Middle frontal gyrus (tissue), 1 donor: ENCODE measurements around the gene LARGE2.
"Not testable (repeated sequence)": the region's sequence is repeated elsewhere in the genome, so short reads cannot be mapped to it uniquely, and the experiment has no call there.

Experiments used
- DNase-seq: peaks from one replicate; pipeline ENCODE4 v3.0.0-alpha.2; 2015; ENCODE audit warnings: low spot score; ENCODE audit errors: extremely low spot score

The LARGE2 gene

GRCh38 chr11:45895553-45896259, 26.8 kb upstream of the LARGE2 start:
- no peak for DNase-seq

GRCh38 chr11:45896422-45896984, 26.0 kb upstream of the LARGE2 start:
- no peak for DNase-seq

GRCh38 chr11:45897556-45897955, 24.9 kb upstream of the LARGE2 start:
- DNase-seq, result no peak

GRCh38 chr11:45899086-45899447, 23.4 kb upstream of the LARGE2 start:
- no peak for DNase-seq

DNA sequence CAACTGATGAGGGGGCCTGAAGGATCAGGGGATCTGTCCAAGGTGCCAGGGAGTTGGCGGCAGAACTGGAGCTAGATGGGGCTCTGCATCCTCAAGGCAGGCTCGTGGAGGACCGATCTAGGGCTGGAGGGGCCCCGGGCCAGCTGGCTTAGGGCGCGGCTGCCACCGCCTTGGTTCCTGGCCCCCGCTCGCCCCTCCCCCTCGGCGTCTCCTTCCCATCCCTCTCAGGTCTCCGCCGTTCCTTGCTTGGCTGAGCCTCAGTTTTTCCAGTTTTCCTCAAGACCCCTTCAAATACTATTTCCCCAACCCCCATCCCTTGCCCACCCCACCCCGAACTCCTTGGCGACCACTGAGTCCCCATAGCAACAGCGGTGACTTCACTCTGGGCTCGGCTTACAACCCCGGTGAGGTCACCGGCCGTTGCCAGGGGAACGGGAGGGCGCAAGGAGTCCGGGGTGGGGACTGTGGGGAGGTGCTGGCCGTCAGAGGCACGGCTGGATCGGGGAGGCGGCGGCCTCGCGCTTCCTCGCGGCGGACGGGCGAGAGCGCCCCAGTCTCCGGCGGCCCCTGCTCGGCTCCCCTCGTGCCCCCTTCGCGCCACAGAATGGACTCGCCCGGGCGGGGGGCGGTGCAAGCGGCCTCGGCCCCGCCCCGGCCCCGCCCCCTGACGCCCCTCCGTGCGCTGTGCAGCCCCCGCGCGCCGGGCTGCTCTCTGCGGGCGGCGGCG, 22.8 kb upstream of the LARGE2 start:
- DNase-seq, result peak; percentile 82

- not testable (repeated sequence) for DNase-seq
Observed at GRCh38 chr11:45900175-45900800, 22.2 kb upstream of the LARGE2 start.

DNA sequence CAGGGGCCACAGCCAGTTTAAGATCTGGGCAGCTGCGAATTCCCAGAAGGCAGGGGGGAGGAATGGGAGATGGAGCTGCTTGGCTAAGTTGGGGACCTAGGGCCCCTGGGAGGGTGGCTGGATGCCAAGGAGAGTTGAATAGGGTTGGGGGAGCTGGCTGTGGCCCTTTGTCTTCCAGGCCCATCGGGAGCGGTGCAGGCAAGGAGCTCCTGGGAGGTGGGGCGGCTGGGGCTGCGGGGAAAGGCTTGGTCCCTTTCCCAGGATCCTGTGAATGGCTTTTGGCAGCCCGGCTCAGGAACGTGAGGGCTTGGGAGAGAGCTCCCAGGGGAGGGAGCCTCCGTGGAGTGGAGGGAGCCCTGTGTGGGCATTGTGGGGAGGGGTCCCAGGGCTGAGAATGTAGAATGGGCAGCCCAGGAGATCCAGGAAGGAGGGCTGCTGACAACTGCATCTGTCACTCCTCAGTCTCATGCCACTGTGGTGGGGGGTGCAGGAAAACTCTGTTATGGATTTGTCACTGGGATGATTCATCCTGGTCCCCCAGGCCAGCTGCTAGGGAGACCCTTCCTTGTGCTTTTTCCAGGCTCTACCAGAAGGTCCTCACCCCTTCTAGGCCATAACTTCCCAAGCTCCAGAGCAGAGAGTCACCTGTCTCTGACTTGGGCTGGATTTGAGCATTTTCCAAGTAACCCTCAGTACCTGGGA, 21.4 kb upstream of the LARGE2 start:
- DNase-seq, result no peak

GRCh38 chr11:45901626-45902025, 20.8 kb upstream of the LARGE2 start:
- peak; percentile 55 for DNase-seq

- DNase-seq, result no peak
Observed at GRCh38 chr11:45902452-45903380, 19.7 kb upstream of the LARGE2 start.

GRCh38 chr11:45904309-45904915, 18.0 kb upstream of the LARGE2 start:
- DNase-seq, result no peak

DNA sequence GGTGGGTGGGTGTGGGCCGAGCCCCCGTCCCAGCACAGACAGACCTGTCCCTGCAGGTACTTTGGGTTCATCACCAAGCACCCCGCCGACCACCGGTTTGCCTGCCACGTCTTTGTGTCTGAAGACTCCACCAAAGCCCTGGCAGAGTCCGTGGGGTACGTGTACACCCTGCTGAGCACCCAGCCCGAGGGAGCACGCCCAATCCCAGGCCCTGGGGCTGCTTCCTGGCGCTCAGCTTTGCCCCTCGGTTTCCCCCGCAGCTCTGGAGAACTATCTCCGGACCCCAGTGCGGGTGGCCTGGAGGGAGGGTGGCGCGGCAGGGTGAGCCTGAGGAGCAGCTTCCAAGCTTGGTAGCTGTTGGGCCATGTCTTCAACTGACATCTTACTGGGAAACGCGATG, 17.4 kb upstream of the LARGE2 start:
- DNase-seq, result no peak

DNA sequence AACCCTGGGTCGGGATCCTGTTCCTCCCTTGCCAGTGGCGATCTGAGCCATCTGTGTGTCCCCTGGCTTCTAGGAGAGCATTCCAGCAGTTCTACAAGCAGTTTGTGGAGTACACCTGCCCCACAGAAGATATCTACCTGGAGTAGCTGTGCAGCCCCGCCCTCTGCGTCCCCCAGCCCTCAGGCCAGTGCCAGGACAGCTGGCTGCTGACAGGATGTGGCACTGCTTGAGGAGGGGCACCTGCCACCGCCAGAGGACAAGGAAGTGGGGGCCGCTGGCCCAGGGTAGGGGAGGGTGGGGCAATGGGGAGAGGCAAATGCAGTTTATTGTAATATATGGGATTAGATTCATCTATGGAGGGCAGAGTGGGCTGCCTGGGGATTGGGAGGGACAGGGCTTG, 16.9 kb upstream of the LARGE2 start:
- DNase-seq, result not testable (repeated sequence)

- DNase-seq, result no peak
Observed at GRCh38 chr11:45906096-45906682, 16.3 kb upstream of the LARGE2 start.

DNA sequence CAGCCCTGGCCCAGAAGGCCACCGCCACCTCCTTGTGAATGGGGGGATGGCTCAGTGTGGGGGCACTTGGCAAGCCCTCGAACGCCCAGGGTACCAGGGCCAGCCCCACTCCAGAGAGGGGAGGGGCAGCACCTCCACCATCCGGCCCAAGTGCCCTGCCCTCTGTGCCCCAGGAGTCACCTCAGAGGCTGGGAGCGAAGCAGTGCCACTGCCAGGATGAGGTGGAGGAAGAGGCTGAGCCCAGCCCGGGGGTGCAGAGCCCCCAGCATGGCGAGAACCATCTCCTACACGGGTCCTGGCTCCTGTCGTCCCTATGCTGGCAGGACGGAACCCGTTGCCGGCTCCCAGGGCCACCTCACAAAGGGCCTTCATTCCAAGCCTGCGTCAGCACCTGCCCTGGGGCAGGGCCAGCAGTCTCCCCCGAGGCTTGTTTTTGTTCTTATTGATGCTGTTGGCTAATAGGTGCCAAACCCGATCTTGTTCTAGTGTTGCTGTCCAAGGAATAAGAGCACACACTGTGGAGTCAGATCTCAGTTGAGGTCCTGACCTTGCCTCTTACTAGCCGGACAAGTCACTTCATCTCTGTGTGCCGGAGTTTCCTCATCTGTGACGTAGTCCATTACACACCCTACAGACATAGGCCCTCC, 15.4 kb upstream of the LARGE2 start, which contains the start of gene FREY1:
Gene FREY1, minus strand, starts transcription at position 307 of the 647 bp plus-strand sequence. Its CDS starts 26 bp downstream, at position 281.
- DNase-seq, result no peak

DNA sequence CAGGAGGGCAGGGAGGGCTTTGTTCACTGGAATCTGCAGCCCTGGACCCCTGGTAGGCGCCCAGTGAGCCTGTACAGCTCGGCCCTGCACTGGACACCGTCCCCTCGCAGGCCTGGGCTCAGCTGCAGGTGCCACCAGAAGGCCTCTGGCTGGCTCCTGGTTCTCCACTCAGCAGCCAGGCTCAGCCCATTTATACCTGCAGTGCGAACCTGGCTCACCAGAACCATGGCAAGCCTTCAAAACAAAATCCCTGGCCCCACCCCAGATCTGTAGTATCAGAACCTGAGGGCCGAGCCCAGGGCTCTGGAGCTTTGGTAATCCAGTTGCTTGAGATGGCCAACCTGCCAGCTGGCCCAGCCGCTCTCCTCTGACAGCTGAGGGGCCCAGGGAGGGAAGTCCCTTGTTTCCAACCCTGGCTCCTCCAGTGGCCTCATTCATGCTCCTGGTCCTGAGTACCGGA, 14.5 kb upstream of the LARGE2 start:
- no peak for DNase-seq

GRCh38 chr11:45909594-45910475, 12.6 kb upstream of the LARGE2 start:
- no peak for DNase-seq

GRCh38 chr11:45910623-45911022, 11.8 kb upstream of the LARGE2 start:
- no peak for DNase-seq

GRCh38 chr11:45913514-45913913, 8.9 kb upstream of the LARGE2 start:
- no peak for DNase-seq
